ENCODE data around the gene CACNB4. TPM values are rescaled to one million over a fixed set of nuclear protein-coding genes. Genes with fewer than 3 reads are reported as not detected.
"Not testable (repeated sequence)": the region's sequence is repeated elsewhere in the genome, so short reads cannot be mapped to it uniquely, and the experiment has no call there.

The CACNB4 gene
- total RNA-seq, 1 experiment from 2014 or later = 0.10 TPM

GRCh38 chr2:152034257-152034801 lies 64.5 kb downstream of the CACNB4 start:
- DNase-seq (ENCODE audit: low read depth) = no peak
- in situ Hi-C loops (cut with HindIII; ENCODE audit: low pct_unique_long_range_greater_than_20kb, low sequenced_read_pairs) = no loop called here

GRCh38 chr2:152033011-152033925 lies 65.6 kb downstream of the CACNB4 start:
- in situ Hi-C loops (cut with HindIII; ENCODE audit: low pct_unique_long_range_greater_than_20kb, low sequenced_read_pairs) = no loop called here
- no peak for DNase-seq (ENCODE audit: low read depth)

GRCh38 chr2:152031747-152032306 lies 67.0 kb downstream of the CACNB4 start:
- DNase-seq (ENCODE audit: low read depth) = no peak

GRCh38 chr2:152030596-152031328 lies 68.1 kb downstream of the CACNB4 start:
- DNase-seq (ENCODE audit: low read depth); in situ Hi-C loops (cut with HindIII; ENCODE audit: low pct_unique_long_range_greater_than_20kb, low sequenced_read_pairs): not testable (repeated sequence)

More at GRCh38 chr2:152031747-152032306, 67.0 kb downstream of the CACNB4 start:
- in situ Hi-C loops (cut with HindIII; ENCODE audit: low pct_unique_long_range_greater_than_20kb, low sequenced_read_pairs) = no loop called here

GRCh38 chr2:152028182-152028862 lies 70.5 kb downstream of the CACNB4 start:
- in situ Hi-C loops (cut with HindIII; ENCODE audit: low pct_unique_long_range_greater_than_20kb, low sequenced_read_pairs) = no loop called here
- no peak for DNase-seq (ENCODE audit: low read depth)

- in situ Hi-C loops (cut with HindIII; ENCODE audit: low pct_unique_long_range_greater_than_20kb, low sequenced_read_pairs) = no loop called here
- peak; percentile 77 for DNase-seq (ENCODE audit: low read depth)
Measured at GRCh38 chr2:152025678-152026287, 73.1 kb downstream of the CACNB4 start.

- no peak for DNase-seq (ENCODE audit: low read depth)
- in situ Hi-C loops (cut with HindIII; ENCODE audit: low pct_unique_long_range_greater_than_20kb, low sequenced_read_pairs) = no loop called here
Measured at GRCh38 chr2:152024477-152024876, 74.4 kb downstream of the CACNB4 start.

GRCh38 chr2:152022090-152022489 lies 76.8 kb downstream of the CACNB4 start:
- DNase-seq (ENCODE audit: low read depth) = no peak
- in situ Hi-C loops (cut with HindIII; ENCODE audit: low pct_unique_long_range_greater_than_20kb, low sequenced_read_pairs) = no loop called here

- DNase-seq (ENCODE audit: low read depth); in situ Hi-C loops (cut with HindIII; ENCODE audit: low pct_unique_long_range_greater_than_20kb, low sequenced_read_pairs): not testable (repeated sequence)
Measured at GRCh38 chr2:152021001-152021400, 77.8 kb downstream of the CACNB4 start.

- in situ Hi-C loops (cut with HindIII; ENCODE audit: low pct_unique_long_range_greater_than_20kb, low sequenced_read_pairs) = no loop called here
Measured at GRCh38 chr2:152019732-152020131, 79.1 kb downstream of the CACNB4 start.

GRCh38 chr2:152016181-152017120 lies 82.4 kb downstream of the CACNB4 start:
- in situ Hi-C loops (cut with HindIII; ENCODE audit: low pct_unique_long_range_greater_than_20kb, low sequenced_read_pairs) = no loop called here
- DNase-seq (ENCODE audit: low read depth) = no peak

More at GRCh38 chr2:152019732-152020131, 79.1 kb downstream of the CACNB4 start:
- DNase-seq (ENCODE audit: low read depth) = no peak

GRCh38 chr2:152015552-152015951 lies 83.3 kb downstream of the CACNB4 start:
- DNase-seq (ENCODE audit: low read depth) = no peak
- in situ Hi-C loops (cut with HindIII; ENCODE audit: low pct_unique_long_range_greater_than_20kb, low sequenced_read_pairs) = no loop called here

- in situ Hi-C loops (cut with HindIII; ENCODE audit: low pct_unique_long_range_greater_than_20kb, low sequenced_read_pairs) = no loop called here
- no peak for DNase-seq (ENCODE audit: low read depth)
Measured at GRCh38 chr2:152012697-152013096, 86.1 kb downstream of the CACNB4 start.

GRCh38 chr2:152011724-152012123 lies 87.1 kb downstream of the CACNB4 start:
- DNase-seq (ENCODE audit: low read depth) = no peak
- in situ Hi-C loops (cut with HindIII; ENCODE audit: low pct_unique_long_range_greater_than_20kb, low sequenced_read_pairs) = no loop called here

GRCh38 chr2:152005607-152006006 lies 93.2 kb downstream of the CACNB4 start:
- in situ Hi-C loops (cut with HindIII; ENCODE audit: low pct_unique_long_range_greater_than_20kb, low sequenced_read_pairs) = no loop called here
- no peak for DNase-seq (ENCODE audit: low read depth)

GRCh38 chr2:152003283-152003682 lies 95.6 kb downstream of the CACNB4 start:
- DNase-seq (ENCODE audit: low read depth); in situ Hi-C loops (cut with HindIII; ENCODE audit: low pct_unique_long_range_greater_than_20kb, low sequenced_read_pairs): not testable (repeated sequence)

GRCh38 chr2:151999053-151999452 lies 99.8 kb downstream of the CACNB4 start:
- peak; percentile 16 for DNase-seq (ENCODE audit: low read depth)
- in situ Hi-C loops (cut with HindIII; ENCODE audit: low pct_unique_long_range_greater_than_20kb, low sequenced_read_pairs) = no loop called here
